Activated CD8-positive, alpha-beta memory T cell treated with anti-CD3 and anti-CD28 coated beads, Interleukin-2, amount 50 U/mL, for 48 hours (primary cell): Measurements from ENCODE around the gene OR8D4.
"Not testable (repeated sequence)": the region's sequence is repeated elsewhere in the genome, so short reads cannot be mapped to it uniquely, and the experiment has no call there.

Experiments used
- DNase-seq: peaks from one replicate; pipeline ENCODE4 v3.0.0-alpha.2; 2020

OR8D4 gene

GRCh38 chr11:123901867-123902266, at the start of gene OR8D4:
TSS of gene OR8D4 (plus strand) at chr11:123902167. CDS start at chr11:123906432, 4,265 bp downstream.
- DNase-seq = no peak

GRCh38 chr11:123852321-123852720, 49.6 kb upstream of the OR8D4 start:
- no peak for DNase-seq

DNA sequence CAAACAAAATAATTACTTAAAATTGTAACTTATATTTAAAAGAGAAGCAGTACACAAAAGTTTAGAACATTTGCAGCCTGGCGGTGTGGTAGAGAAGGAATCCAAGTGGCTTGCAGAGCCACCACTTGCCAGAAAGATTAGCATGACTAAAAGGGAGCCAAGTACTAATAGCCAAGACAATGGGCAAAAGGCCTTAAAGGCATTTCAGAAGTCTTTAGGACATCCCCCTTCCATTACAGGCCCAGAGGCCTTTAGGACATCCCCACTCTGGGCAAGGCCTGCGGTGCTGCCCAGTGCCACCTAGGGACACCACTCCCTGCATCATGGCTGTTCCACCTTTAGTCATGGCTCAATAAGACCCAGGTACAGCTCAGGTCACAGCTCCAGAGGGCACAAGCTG, 48.9 kb upstream of the OR8D4 start:
- no peak for DNase-seq

DNA sequence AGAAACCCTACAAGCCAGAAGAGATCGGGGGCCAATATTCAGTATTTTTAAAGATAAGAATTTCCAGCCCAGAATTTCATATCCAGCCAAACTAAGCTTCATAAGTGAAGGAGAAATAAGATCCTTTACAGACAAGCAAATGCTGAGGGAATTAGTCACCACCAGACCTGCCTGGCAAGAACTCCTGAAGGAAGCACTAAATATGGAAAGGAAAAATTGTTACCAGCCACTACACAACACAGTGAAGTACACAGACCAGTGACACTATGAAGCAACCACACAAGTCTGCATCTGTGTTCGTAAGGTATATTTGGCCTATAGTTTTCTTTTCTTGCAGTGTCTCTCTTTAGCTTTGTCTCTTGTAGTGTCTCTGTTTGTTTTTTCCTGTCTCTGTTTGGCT, 45.5 kb upstream of the OR8D4 start:
- DNase-seq = no peak

DNA sequence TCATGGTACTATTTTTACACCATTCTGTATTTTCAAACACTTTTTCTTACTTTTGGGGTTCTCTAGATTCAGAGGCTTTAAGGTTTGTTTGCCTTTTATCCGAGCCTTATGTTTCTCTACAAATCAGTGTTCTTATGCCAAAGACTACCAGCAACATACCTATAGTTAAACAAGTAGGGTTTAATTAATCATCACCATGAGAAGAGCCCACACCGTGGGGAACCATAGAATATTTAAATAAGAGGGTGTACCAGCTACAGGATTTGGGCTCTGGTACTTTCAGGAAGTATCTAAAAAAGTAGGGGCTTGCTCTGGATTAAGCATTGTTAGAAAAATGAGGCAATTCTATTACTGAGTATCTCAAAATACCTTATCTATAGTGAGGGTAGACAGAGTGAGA, 42.2 kb upstream of the OR8D4 start:
- no peak for DNase-seq

DNA sequence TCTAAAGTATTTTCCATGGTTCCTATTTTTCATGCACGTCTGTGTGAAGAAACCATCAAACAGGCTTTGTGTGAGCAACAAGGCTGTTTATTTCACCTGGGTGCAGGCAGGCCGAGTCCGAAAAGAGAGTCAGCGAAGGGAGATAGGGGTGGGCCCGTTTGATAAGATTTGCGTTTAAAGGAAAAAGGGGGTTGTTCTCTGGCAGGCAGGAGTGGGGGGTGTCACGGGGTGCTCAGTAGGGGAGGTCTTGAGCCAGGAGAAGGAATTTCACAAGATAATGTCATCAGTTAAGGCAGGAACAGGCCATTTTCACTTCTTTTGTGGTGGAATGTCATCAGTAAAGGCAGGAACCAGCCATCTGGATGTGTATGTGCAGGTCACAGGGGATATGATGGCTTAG, 36.7 kb upstream of the OR8D4 start:
- DNase-seq = not testable (repeated sequence)

GRCh38 chr11:123867795-123868194, 34.2 kb upstream of the OR8D4 start:
- not testable (repeated sequence) for DNase-seq

DNA sequence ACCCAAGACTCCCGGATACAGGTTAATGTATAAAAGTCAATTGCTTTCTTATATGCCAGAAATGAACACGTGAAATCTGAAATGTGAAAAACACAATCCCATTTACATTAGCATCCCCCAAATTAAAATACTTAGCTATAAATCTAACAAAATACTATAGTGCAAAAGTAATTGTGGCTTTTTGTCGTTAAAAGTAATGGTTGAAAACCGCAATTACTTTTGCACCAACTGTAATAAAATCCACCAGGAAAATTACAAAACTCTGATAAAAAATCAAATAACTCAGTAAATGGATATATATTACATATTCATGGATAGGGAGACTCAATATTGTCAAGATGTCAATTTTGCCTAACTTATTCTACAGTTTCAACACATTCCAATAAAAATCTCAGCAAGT, 21.1 kb upstream of the OR8D4 start:
- DNase-seq = no peak

GRCh38 chr11:123885570-123885969, 16.4 kb upstream of the OR8D4 start, which contains the start of gene TMEM225:
TSS of gene TMEM225 (minus strand) at chr11:123885670. CDS start at chr11:123885425, 245 bp downstream.
- no peak for DNase-seq

- DNase-seq = no peak
Observed at GRCh38 chr11:123892031-123892430, 9.9 kb upstream of the OR8D4 start.

GRCh38 chr11:123899792-123900191, 2.2 kb upstream of the OR8D4 start:
- no peak for DNase-seq

DNA sequence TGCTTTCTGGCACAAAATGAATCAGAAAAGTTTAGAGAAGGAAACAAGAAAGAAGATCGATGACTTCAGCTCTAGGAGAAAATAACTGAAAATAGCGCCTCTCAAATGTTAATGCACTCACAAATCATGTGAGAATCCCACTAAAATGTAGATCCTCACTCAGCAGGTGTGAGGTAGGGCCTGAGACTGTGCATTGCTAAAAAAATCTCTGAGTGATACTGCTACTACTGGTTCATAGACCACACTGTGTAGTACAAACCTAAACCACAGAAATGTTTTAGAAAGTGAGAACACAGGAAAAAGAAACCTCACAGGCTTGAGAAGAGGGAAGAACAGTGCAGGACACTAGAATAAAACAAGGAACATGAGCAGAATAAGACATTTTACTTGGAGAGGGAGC, 2.0 kb downstream of the OR8D4 start:
- DNase-seq = no peak

- no peak for DNase-seq
Observed at GRCh38 chr11:123904932-123905331, 3.0 kb downstream of the OR8D4 start.

DNA sequence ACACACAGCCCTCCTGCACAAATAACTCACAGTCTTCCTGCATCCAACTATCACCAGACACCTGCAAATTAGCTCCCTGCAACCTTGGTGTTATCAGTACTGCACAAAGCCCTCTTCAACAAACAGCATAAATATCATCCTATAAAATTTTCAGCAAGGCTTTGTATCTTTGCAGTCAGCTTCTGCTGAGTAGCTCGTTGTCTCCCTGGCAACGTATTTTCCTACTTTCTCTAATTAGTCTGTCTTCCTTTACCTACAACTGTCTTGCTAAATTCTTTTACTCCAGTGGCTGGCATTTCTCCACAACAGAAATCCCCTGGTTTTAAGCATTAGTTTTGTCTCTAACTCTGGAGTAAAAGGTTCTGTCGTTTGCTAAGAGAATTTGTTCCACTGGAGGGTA, 3.9 kb downstream of the OR8D4 start:
- no peak for DNase-seq

DNA sequence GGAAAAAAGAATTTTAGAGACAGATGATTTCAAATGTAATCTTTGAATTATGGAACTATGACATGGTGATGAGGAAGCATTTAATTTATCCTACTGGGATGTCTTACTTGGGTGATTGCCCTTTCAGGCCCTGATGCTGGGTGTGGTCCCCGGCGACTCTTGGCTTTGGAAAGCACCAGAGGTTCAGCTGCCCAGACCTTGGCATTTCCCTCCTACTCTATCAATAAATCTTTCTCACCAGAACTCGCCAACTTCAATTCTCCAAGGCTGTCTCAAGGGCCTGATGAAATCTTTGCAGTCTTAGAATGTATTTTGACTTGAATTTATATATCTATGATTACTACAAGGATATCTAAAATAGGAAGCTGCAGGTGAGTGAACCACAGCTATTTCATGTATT, 19.0 kb downstream of the OR8D4 start:
- no peak for DNase-seq

DNA sequence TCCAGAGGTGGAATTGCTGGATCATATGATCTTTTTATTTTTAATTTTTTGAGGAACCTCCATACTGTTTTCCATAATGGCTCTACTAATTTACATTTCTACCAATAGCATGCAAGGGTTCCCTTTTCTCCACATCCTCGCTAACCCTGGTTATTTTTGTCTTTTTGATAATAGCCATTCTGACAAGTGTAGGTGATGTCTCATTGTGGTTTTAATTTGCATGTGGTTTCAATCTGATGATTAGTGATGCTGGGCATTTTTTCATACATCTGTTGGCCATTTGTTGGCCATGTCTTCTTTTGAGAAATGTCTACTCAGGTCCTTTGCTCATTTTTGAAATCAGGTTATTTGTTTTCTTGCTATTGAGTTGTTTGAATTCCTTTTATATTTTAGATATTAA, 22.1 kb downstream of the OR8D4 start:
- no peak for DNase-seq

- DNase-seq = no peak
Observed at GRCh38 chr11:123939317-123939716, 37.4 kb downstream of the OR8D4 start, which contains the start of gene OR4D5. TSS of gene OR4D5 (plus strand) at chr11:123939617. CDS start at chr11:123939617, 0 bp downstream.

DNA sequence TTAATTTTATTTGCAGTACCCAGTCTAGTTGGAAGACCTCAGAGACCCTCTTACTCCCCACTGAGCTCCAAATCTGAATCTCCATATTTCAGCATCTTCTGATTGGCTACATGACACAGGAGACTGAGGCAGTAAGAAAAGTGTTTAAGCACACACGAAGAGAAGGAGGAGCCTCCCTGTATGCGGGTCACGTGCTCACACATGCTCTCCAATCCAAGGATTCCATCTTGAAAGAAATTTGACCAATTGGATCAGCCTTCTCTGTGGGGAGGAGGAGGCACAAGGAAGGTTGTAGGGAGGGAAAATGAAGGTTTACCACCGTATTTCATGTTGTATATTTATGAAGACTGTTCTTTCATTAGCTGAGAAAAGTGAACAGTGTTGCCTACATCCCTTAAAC, 40.4 kb downstream of the OR8D4 start:
- no peak for DNase-seq

- DNase-seq = no peak
Observed at GRCh38 chr11:123943738-123944137, 41.8 kb downstream of the OR8D4 start, which contains the start of gene OR6T1. TSS of gene OR6T1 (minus strand) at chr11:123943838. CDS start at chr11:123943838, 0 bp downstream.

DNA sequence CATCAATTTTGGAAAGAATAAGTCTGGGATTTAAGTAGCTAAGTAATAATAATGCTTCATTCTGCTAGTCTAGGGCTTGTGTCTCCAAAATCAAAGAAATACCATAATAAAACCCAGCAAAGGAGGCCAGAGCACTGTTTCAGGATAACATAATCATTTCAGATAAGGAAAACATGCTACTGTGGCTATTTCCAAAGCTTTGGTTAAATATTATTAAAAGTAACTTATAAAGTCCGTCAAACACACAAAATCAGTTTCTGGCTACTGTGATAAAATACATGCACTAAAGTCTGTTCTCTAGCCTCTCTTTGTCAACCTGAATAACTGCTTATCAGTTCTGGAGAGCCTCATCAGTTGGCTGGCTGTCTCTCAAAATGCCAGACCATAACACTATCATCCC, 43.2 kb downstream of the OR8D4 start:
- DNase-seq = no peak

GRCh38 chr11:123956752-123957151, 54.8 kb downstream of the OR8D4 start:
- no peak for DNase-seq
